Measurements from ENCODE around the gene SPHKAP. TPM values are rescaled to one million over a fixed set of nuclear protein-coding genes. Genes with fewer than 3 reads are reported as not detected.

Gene SPHKAP
- total RNA-seq, 4 donors from 2014 or later: 0.16 to 0.60 (median 0.27) TPM; not detected in 1

DNA sequence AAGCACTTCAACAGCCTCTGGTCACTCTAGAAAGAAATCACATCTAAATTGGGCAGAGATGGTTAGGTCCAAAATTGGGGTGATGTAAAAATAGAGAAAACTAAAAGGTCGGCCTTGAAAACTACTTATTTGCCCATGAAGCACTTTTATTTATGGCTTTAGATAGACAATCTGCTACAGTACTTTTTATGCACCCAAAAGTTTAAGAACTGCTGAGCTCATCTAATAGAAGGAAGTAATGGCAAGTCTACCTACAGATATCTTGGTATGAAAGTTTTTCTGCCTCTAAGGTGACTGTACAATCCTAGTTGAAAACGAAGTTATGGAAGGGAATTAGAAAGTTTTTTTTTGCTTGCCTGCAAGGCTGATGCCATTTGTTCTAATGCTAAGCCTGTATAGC, 46.2 kb downstream of the SPHKAP start:
- H3K9me3 ChIP-seq: no peaks in the 10 kb centered on the region
- no peaks in the 10 kb centered on the region for H3K4me1 ChIP-seq
- in situ Hi-C loops (cut with MboI; ENCODE audit: low pct_ligation_motif_present in 1 of 4, low pct_unique_long_range_greater_than_20kb in 1 of 4, low sequenced_read_pairs in 3 of 4) (no loop called here), intact Hi-C loops (cut with DNase I; ENCODE audit: low total_unique reads) (no loop called here)
- no peak for DNase-seq
- no peak for TF ChIP-seq CTCF (IDR thresholded peaks at IDR 0.05)
- no peak for TF ChIP-seq POLR2AphosphoS5 (IDR thresholded peaks at IDR 0.05)
- TF ChIP-seq POLR2A (IDR thresholded peaks at IDR 0.05): no peak
- TF ChIP-seq EP300 (IDR thresholded peaks at IDR 0.05; ENCODE audit: low read depth): no peak
- no peaks in the 10 kb centered on the region for H3K36me3 ChIP-seq
- H3K4me3 ChIP-seq: no peak overlapping the region
- WGBS, 2 donors (ENCODE audit: low coverage in 1 of 2): 55 to 64% methylated on average over 2 of the region's 2 CpGs
- no peaks in the 10 kb centered on the region for H3K27me3 ChIP-seq
- H3K27ac ChIP-seq: no peak overlapping the region

GRCh38 chr2:228131833-228132232, 49.7 kb downstream of the SPHKAP start:
- TF ChIP-seq CTCF (IDR thresholded peaks at IDR 0.05) (no peak), EP300 (IDR thresholded peaks at IDR 0.05; ENCODE audit: low read depth) (no peak), POLR2A (IDR thresholded peaks at IDR 0.05) (no peak), POLR2AphosphoS5 (IDR thresholded peaks at IDR 0.05) (no peak)
- DNase-seq: no peak
- no peaks in the 10 kb centered on the region for H3K36me3 ChIP-seq
- no peaks in the 10 kb centered on the region for H3K4me1 ChIP-seq
- 74 to 75% methylated on average over 8 of the region's 8 CpGs for WGBS, 2 donors (ENCODE audit: low coverage in 1 of 2)
- H3K27me3 ChIP-seq: no peaks in the 10 kb centered on the region
- H3K4me3 ChIP-seq: no peak overlapping the region
- H3K9me3 ChIP-seq: no peaks in the 10 kb centered on the region
- in situ Hi-C loops (cut with MboI; ENCODE audit: low pct_ligation_motif_present in 1 of 4, low pct_unique_long_range_greater_than_20kb in 1 of 4, low sequenced_read_pairs in 3 of 4): no loop called here
- intact Hi-C loops (cut with DNase I; ENCODE audit: low total_unique reads): no loop called here
- no peak overlapping the region for H3K27ac ChIP-seq

DNA sequence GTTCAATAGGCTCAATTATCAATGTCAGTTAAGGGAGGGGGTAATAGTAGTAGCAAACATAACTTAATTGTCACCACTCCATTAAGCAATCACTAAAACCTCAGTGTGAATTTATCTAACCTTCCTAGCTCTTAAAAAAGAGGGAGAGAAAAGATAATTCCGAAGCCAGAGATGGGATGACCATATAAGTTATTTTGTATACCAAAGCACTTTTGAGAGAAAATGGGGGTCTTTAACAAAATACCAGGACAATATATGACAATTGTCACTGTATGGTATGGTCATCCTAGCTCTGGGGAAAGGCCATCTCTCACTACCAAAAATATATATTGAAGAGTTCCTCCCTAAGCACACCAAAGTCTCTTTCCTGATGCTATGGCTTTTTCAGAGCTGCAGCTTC, 55.1 kb downstream of the SPHKAP start:
- 33 to 82% methylated on average over 1 of the region's 1 CpG for WGBS, 2 donors (ENCODE audit: low coverage in 1 of 2)
- in situ Hi-C loops (cut with MboI; ENCODE audit: low pct_ligation_motif_present in 1 of 4, low pct_unique_long_range_greater_than_20kb in 1 of 4, low sequenced_read_pairs in 3 of 4): no loop called here
- no peak for TF ChIP-seq CTCF (IDR thresholded peaks at IDR 0.05)
- TF ChIP-seq EP300 (IDR thresholded peaks at IDR 0.05; ENCODE audit: low read depth): no peak
- TF ChIP-seq POLR2AphosphoS5 (IDR thresholded peaks at IDR 0.05): no peak
- no peak for TF ChIP-seq POLR2A (IDR thresholded peaks at IDR 0.05)

DNA sequence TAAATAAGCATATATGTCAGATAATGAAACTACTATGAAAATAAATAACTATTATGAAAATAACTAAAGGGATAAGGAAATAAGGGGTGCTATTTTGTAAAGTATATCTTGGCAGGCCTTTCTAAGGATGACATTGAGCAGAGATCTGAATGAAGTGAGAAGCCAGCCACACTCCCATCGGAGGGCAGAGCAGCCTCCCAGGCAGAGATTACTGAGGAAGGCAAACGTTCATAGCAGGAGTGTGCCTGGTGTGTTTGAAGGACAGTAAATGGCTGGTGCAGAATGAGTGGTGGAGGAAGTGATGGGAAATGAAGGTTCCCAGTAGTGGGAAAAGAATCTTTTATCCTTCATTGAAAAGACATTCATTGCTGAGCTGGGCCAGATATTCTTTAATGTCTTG, 62.5 kb downstream of the SPHKAP start:
- in situ Hi-C loops (cut with MboI; ENCODE audit: low pct_ligation_motif_present in 1 of 4, low pct_unique_long_range_greater_than_20kb in 1 of 4, low sequenced_read_pairs in 3 of 4) (no loop called here), intact Hi-C loops (cut with DNase I; ENCODE audit: low total_unique reads) (no loop called here)
- no peak for DNase-seq
- Histone ChIP-seq H3K27ac (no peak overlapping the region), H3K27me3 (no peaks in the 10 kb centered on the region), H3K4me3 (no peak overlapping the region), H3K36me3 (no peaks in the 10 kb centered on the region), H3K4me1 (no peaks in the 10 kb centered on the region), H3K9me3 (no peaks in the 10 kb centered on the region)
- 21 to 22% methylated on average over 2 of the region's 2 CpGs for WGBS, 2 donors (ENCODE audit: low coverage in 1 of 2)
- no peak for TF ChIP-seq POLR2A (IDR thresholded peaks at IDR 0.05)
- TF ChIP-seq EP300 (IDR thresholded peaks at IDR 0.05; ENCODE audit: low read depth): no peak
- no peak for TF ChIP-seq POLR2AphosphoS5 (IDR thresholded peaks at IDR 0.05)
- TF ChIP-seq CTCF (IDR thresholded peaks at IDR 0.05): no peak

More for the DNA sequence above, 55.1 kb downstream of the SPHKAP start:
- intact Hi-C loops (cut with DNase I; ENCODE audit: low total_unique reads): no loop called here
- no peaks in the 10 kb centered on the region for H3K9me3 ChIP-seq
- no peak overlapping the region for H3K27ac ChIP-seq
- H3K4me1 ChIP-seq: no peaks in the 10 kb centered on the region
- DNase-seq: no peak
- no peaks in the 10 kb centered on the region for H3K27me3 ChIP-seq
- no peak overlapping the region for H3K4me3 ChIP-seq
- H3K36me3 ChIP-seq: no peaks in the 10 kb centered on the region

Measured in transverse colon (tissue), 4 donors.